HG03159 (cell line): ENCODE measurements around the gene WFDC1.

Source experiments
- ATAC-seq: cut with Tn5 transposase; IDR thresholded peaks from one replicate; pipeline ENCODE4 v1.9.1; 2021; ENCODE audit warnings: mild to moderate bottlenecking, moderate library complexity; ENCODE audit not compliant: unreplicated experiment

The WFDC1 gene

DNA sequence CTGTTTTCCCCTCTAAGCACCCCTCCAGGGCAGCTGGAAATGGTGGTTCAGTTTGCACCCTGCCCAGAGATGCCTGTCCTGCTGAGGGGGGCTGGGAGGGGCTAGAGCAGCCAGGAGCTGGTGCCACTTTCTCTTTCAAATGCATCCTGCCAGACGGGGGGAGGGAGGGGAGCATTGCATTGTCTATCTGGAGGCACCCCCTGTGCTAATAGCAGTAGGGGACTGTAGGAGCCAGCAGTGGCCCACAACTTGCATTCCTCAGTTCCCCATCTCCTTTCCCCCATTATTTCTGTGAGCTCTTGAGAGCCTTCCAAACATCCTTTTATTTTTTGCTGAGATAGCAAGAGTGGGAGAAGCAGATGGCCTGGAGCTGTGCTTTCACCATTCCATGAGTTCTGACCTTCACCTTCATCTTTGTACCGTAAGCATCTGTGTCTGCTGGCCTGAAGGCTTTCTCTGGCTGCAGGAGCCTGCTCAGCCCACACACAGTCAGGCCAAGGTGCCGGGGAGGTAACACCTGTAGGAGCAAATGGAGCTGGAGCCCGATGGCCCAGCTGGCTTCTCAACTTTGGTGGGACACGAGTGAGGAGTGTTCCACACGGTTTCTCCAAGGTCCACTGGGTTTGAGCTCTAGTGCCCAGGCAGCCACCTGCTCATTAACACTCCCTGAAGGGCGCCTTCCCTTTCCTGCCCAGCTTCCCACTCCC is 5.2 kb downstream of the WFDC1 start:
- ATAC-seq, result no peak

DNA sequence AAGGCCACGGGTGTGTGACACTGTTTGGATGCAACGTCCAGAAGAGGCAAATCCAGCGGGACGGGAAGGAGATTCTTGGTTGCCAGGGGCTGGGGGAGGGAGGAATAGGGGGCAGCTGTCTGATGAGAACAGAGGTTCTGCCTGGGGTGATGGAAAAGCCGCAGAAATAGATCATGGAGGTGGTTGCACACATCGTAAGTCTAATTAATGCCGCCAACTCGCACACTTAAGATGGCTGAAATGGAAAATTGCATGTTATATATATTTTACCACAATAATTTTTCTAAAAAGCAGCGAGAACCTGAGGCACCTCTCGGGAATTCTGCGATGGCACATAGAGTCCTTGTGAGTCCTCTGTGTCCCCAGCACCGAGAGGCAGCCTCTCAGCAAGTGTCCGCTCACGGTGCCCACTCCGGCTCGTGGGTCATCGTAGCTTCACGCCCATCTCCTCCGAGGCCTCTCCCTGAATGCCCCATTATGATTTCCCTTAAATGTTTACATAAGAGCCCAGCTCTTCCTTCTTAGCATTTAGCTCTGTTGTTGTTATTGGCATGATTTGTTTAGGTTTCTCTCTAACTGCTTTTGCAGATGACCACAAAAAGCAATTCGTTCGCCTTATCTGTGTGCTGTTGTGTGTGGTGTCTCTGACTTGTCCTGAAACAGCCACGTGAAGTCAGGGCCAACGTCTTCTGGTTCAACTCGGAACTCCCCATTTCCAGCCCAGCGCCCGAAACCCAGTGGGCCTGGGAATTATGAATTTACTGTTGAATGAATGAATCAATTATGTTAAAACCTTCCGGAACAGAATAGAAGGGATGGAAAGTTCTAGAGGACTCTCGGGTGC is 7.7 kb downstream of the WFDC1 start:
- ATAC-seq, result no peak

DNA sequence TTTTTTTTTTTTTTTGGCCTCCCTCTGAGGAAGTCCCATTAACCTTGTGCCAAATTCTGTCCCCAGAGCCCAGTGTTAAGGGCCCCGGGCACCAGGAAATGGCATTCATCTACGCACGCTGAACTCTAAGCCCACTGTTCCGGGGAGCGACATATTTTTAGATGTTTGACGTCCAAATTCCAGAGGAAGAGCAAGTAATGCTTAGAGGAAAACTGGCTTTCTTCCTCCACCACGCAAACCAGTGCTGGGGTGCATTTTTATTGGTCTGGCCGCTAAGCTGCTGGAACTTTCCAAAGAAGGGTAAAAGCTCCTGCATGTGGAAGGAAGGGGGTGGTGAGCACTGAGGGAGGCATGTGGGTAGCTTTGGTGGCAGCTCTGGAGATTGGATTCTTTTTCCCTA is 8.3 kb downstream of the WFDC1 start:
- no peak for ATAC-seq

DNA sequence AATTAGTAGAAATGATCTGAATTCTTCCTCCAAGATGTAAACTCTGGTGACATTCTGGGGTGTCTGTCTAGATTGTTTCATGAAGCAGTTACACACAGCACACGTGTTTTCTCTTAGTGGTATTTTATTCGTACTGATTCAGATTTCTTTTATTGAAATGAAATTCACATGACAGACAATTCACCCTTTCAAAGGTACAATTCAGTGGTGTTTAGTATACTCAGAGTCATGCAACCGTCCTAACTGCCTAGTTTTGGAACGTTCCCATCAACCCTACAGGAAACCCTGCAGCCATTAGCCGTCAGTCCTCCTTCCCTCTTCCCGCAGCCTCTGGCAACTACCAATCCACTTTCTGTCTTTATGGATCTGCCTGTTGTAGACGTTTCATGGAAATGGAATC is 8.8 kb downstream of the WFDC1 start:
- no peak for ATAC-seq

DNA sequence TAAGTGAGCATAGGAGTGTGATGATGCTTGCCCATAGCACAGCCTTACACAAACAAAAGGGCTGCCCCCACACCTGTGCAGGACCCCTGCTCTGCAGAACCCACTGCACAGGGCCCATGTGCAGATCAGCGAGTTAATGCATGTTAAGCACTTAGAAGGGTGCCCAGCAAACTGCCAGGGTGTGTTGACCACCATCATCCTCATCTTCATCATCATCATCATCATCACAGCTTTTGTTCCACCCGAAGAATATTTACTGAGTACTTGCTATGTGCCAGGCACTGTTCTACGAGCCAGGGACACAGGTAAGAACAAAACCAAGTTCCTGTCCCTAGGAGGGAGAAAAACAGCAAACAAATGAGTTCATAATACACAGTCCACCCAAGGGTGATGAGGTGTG is 11.9 kb downstream of the WFDC1 start:
- no peak for ATAC-seq

DNA sequence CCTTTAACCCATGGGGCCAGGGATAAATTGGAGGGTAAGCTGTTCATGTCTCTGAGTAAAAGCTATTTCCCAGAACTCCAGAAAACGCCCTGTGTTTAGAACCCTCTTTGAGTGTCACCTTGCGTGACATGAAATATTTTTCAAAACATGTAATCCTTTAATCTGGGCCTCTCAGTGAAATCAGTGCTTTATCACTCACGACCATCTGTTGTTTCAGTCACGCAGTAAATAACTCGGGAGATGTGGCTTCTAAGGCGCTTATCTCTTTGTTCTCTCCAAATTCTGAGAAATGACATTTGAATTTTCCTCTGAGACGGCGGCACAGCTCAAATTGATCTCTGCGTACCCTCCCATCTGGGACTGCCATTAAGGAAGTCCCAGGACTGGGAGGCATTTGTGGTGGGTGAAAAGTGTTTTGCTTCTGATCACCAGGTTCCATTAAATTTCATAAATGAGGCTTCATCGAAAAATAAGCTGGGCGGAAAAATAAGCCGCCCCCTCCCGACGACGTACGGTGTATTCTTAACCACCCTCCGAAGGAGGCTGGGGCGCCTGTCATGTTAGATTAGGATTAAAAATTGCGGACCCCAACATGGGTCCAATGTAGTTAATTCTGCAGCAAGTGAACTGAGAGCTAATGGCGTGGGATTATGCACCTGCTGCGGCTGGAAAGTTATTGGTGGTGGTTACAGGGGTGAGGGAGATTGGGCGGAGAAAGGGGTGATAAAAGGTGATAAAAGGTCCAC is 12.7 kb downstream of the WFDC1 start:
- no peak for ATAC-seq

DNA sequence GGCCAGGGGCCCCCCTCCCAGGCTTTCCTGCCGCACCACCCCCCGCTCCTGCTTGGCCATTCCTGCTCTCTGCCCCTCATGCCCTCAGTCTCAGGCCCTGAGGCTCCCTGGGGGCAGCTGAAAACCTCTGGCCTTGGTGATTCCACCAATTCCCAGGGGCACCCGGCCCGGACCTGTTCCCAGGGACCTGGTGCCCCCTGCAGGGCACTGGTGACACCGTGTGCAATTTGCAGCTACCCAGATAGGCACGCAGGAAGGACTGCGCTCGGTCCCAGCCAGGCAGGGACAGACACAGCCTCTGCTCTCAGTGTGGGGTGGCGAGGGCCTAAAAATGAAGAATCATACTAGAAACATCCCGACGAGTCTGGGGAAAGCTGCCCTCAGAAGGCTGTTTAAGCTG is 13.4 kb downstream of the WFDC1 start:
- ATAC-seq, result no peak

DNA sequence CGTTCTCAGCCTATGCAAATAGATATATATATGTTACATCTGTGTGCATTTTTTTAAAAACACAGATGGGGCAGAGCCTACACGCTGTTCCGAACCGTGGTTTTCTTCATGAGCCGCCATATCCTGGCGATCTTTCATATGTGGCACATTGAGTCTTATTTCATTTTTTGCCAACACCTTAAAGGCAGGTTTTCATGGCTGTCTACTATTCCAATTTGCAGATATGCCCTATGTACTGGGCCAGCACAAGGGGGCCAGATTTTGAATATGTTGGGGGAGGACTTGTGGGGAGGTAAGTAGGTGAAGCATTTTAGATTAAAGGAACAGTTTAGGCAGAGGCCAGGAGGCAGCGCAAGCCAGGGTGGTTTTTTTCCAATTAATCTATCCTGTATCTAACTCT is 16.0 kb downstream of the WFDC1 start:
- ATAC-seq, result no peak

DNA sequence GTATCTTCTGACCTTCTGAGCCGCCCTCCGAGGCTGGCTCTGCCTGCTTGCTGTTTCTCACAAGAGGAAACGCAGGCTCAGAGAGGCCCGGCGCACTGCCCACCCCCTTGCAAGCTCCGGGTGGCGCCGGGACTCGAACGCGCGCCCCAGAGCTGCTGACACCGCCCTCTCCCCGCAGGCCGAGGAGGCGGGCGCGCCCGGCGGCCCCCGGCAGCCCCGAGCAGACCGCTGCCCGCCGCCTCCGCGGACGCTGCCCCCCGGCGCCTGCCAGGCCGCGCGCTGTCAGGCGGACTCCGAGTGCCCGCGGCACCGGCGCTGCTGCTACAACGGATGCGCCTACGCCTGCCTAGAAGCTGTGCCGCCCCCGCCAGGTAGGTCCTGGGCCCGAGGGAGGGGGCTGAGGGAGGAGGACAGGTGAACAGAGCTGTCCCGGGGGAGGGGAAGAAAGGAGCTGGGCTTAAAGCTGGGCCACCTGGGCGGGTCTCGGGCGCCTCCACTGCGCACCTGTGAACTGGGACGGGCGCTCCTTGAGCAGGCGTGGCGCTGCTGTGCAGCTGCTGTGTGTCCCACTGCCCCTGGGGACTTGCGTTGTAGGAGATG is 18.2 kb downstream of the WFDC1 start:
- ATAC-seq, result no peak

DNA sequence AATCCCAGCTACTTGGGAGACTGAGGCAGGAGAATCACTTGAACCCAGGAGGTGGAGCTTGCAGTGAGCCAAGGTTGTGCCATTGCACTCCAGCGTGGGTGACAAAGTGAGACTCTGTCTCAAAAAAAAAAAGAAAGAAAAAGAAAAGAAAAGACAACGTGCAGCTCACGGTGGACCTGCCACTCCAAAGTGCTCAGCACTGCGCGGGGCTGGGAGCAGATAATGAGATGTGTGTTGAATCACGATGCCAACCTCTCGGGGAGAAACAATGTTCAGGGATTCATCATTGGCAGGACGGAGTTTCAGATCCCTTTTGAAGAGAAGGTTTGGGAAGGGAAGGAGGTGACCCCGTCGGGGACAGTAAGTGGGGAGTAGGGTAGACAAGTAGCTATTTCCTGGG is 19.2 kb downstream of the WFDC1 start:
- ATAC-seq, result no peak

DNA sequence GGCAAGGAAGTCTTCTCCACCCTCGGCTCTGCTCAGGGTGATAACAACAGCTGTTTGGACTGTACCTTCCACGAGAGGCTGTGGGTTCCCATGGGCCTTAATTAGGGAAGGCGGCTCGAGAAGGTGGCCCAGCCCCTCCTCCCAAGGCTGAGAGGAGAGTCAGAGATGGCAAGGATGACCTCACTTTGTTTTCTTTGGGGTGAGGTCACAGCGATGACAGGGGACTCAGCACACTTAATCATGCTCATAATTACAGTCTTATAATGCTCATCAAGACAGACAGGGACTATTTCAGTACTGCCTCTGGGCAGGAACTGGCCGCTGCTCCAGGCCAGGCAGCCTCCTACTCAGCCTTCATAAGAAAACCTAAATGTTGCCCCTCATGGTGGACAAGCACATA is 19.7 kb downstream of the WFDC1 start:
- ATAC-seq, result no peak

DNA sequence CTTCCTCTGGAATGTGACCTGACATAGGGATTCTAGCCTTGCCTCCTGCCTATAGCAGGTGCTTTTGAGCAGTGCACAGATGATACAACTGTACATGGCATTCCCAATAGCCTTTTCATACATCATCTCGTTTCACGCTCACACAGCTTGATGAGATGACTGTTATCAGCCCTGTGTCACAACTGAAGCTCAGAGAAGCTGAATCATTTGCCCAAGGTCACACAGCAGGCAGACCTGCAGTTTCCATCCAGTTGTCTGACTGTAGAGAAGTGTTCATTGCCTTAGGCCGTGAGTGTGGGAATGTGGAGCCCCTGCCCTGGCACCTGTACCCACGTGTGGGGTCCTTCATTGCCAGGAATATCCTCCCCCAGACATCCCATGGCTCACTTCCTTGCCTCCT is 20.1 kb downstream of the WFDC1 start:
- no peak for ATAC-seq

DNA sequence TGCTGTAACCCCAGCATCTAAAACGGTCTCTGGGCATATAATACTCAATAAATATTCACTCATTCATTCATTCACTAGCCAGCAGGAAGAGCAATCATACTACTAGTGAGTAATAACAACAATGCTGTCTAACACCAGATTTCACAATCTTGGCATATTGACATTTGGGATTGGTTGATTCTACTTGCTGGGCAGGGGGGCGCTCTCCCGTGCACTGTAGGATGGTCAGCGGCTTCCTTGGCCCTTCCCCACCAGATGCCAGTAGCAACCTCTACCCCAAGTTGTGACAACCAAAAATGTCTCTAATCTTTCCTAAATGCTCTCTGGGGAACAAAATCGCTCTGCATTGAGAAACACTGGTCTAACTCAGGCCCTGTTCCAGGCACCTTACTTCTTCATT is 20.7 kb downstream of the WFDC1 start:
- no peak for ATAC-seq

DNA sequence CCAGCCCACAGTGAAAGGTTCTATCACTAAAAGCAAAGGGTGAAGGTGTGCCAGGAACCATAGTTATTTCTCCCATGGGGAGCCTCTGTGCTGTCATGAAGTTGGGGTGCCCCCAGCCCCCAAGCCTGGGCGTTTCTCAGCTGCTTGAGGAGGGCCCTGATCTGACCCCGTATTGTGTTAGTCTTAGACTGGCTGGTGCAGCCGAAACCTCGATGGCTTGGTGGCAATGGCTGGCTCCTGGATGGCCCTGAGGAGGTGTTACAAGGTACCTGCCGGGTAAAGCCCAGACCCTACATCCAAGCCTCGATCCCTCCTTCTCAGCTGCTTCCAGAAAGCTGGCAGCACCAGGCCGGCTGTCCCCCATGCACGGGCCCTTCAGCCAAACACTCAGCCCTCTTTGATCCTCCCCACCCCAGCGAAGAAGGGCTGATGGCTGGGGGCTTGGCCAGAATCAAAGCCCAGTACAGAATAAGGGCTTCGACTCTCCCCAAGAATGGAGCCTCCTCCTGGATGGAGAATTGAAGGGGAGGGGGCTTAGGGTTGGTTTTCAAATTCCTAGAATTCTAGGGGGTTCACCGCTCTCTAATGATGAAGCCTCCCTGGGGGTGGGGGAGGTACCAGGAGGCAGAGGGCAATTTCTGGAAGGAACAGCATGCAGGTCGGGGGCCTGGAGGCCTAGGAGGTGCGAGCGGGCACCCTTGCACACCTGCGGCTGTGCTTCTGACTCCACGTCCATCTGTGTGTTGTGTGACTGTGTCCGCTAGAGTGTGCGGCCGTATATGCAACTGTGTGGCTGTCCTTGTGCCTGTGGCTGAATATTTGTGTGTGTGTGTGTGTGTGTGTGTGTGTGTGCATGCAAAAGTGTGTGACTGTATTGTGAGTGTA is 23.7 kb downstream of the WFDC1 start:
- ATAC-seq, result no peak

DNA sequence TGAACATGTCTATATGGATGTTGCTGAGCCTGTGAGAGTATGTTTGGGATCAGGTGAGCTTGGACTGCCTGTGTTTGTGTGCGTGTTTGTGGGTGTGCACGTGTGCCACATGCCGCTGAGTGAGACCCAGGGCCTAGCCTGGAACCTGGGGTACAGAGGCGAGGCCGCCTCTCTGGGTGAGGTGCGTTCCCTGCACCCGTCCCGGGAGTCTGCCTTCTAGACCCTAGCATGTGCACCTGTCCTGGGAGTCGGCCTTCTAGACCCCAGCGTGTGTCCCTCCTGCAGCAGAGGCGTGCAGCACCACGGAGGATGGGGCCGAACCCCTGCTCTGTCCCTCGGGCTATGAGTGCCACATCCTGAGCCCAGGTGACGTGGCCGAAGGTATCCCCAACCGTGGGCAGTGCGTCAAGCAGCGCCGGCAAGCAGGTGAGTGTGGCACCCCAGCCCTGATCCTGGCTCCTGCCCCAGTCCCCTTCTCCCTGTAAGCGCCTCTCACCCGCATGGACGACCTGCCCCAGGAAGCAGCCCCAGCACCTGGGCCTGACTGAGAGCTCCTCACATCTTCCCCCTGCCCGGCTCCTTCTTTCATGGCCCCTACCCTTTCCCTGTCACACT is 24.6 kb downstream of the WFDC1 start:
- no peak for ATAC-seq

DNA sequence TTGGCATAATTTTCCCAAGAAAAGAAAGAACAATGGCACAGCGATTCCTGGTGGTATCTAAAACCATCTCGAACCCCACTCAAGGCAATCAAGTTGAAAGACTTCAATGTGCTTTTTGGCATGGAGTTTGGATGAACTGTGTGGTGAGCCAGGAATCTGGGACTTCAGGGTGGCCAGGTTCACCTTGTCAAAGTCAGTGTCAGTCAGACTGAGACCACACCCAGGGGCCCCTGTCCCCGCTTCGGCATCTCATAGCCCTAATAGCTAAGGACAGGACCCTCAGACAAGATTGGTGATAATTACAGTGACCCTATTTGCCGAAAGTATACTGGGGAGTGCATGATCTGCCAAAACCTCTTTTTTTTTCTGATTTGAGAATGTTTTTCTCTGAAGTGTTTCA is 25.8 kb downstream of the WFDC1 start:
- no peak for ATAC-seq

DNA sequence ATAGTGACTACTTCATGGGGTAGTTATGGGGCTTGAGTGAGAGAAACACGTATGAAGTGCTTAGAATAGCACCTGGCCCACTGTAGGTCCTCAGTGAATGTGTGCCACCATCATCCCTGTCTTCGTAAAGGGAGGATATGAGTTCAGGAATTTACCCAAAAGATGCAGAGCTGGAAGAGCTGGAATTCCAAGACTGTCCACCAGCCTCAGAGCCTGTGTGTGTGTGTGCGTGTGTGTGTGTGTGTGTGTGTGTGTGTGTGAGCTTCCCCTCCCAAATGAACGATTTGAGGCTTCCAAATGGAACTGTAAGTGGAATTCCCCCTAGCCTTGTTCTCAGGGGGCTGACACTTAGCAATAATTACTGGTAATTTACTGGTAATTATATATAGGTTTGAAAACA is 27.3 kb downstream of the WFDC1 start:
- ATAC-seq, result no peak

DNA sequence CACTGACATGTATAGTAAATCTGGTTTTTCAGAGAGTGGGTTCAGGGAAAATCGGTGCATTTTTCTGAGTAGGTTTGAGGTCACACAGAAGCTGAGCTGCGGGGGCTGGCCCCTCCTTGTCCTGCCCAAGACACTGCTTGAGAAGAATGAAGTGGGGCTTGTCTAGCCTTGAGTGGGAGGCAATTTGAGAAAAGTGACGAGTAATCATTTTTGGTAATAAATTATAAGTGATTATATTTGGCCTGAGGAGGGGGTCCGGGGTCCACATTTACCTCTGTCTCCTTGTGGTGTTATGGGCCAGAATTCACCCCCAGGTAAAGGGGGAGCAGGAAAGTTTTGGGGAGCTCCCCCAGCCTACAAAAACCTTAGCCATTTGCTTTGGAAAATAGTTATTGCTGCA is 28.1 kb downstream of the WFDC1 start:
- no peak for ATAC-seq

DNA sequence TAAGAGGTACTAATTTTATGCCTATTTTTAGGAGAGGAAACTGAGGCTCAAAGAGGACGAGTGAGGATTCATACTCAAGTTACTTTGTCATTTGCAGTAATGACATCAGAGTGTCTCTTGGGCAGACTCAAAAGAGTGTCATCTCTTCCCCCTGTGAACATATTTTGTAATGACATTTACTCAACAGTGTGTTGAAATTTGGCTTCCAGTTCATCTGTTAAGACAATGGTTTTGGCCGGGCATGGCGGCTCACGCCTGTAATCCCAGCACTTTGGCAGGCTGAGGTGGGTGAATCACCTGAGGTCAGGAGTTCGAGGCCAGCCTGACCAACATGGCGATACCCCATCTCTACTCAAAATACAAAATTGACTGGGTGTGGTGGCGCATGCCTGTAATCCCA is 28.9 kb downstream of the WFDC1 start:
- no peak for ATAC-seq
